H1 (cell line): ENCODE data around the gene TUBD1. TPM values are rescaled to one million over a fixed set of nuclear protein-coding genes. Genes with fewer than 3 reads are reported as not detected.

Source experiments
- CBX8 ChIP-seq: fragments of 300-800, 300-1000 bp; sonication (generic); IDR thresholded peaks from 2 replicates; pipeline ENCODE4 v1.7.1; 2016; ENCODE audit warnings: low read depth, low read length, borderline replicate concordance
- CHD7 ChIP-seq: fragments of 300-600 bp; sonication (generic); IDR thresholded peaks from 2 replicates; pipeline ENCODE4 v1.7.1; 2012; ENCODE audit warnings: low read length, moderate library complexity, mild to moderate bottlenecking, inconsistent platforms; ENCODE audit not compliant: insufficient replicate concordance
- HDAC2 ChIP-seq, 2 experiments: fragments of 300-600 bp in 1 of 2; sonication (generic) in 1 of 2; IDR thresholded peaks; 2 replicates each; pipeline ENCODE4 v1.6.1; 2011 to 2012; ENCODE audit warnings: low read depth in 2 of 2, low read length in 2 of 2, mild to moderate bottlenecking in 2 of 2, moderate library complexity in 2 of 2, borderline replicate concordance in 1 of 2, inconsistent platforms in 1 of 2
- MAX ChIP-seq: IDR thresholded peaks from 2 replicates; pipeline ENCODE4 v1.6.1; 2012; ENCODE audit warnings: inconsistent platforms
- PHF8 ChIP-seq: fragments of 200-600 bp; sonication (generic); conservative IDR thresholded peaks from 2 replicates; pipeline ENCODE4 v1.7.1; 2012; ENCODE audit warnings: low read depth, mild to moderate bottlenecking, inconsistent platforms, low read length, moderate library complexity
- POLR2A ChIP-seq, 2 experiments: IDR thresholded peaks; 1 replicate in 1 of 2; 2 replicates in 1 of 2; pipeline ENCODE4 v1.6.1; 2011; ENCODE audit warnings: low read depth in 2 of 2, low read length in 2 of 2, mild to moderate bottlenecking in 2 of 2; ENCODE audit errors: control extremely low read depth in 1 of 2
- SUZ12 ChIP-seq: fragments of 200-600 bp; sonication (generic); IDR thresholded peaks from 2 replicates; pipeline ENCODE4 v1.6.1; 2012; ENCODE audit warnings: mild to moderate bottlenecking, inconsistent platforms, low read length, moderate library complexity, mixed read lengths
- polyA plus RNA-seq, 7 experiments: library from polyadenylated mRNA; depleted of rRNA in 3 of 7; stranded (reverse) in 5 of 7; unstranded in 2 of 7; fragments of >200 nt in 5 of 7; fragments of 200-250 nt in 2 of 7; gene quantifications; 1 replicate in 5 of 7; 2 replicates in 1 of 7; 4 replicates in 1 of 7; pipeline versions ENCODE4 v1.2.1 to v1.2.3, GENCODE V29; 2011 to 2013; ENCODE audit warnings: missing spikeins in 2 of 7, mixed read lengths in 2 of 7
- total RNA-seq: library from RNA; stranded (reverse); fragmentation: NEBNext Ultra II Directional; extraction: Animal tissue kit (Norgen Biotek cat#: 25700); gene quantifications from 2 replicates; pipeline ENCODE4 v1.2.1, GENCODE V29; 2021

The TUBD1 gene
- total and polyA plus RNA-seq, 2 of the 8 experiments (the other 6 are each of a cell fraction or from before 2014, with no cell fraction given), result 9.1 to 17.5 TPM

- TF ChIP-seq CHD7 (no peak), POLR2A (IDR thresholded peaks at IDR 0.05; ENCODE audit: control extremely low read depth in 1 of 2, low read depth in 2 of 2, low read length in 2 of 2) (no peak), SUZ12 (no peak), CBX8 (no peak), PHF8 (no peak), HDAC2 (IDR thresholded peaks at IDR 0.05; ENCODE audit: borderline replicate concordance in 1 of 2, low read depth in 2 of 2, low read length in 2 of 2) (no peak), MAX (no peak)
- TF ChIP-seq, all 59 proteins: peak for 0
Observed at GRCh38 chr17:59829217-59830006, 63.3 kb downstream of the TUBD1 start (continued).
